Activated CD4-positive, alpha-beta T cell treated with anti-CD3 and anti-CD28 coated beads, Interleukin-2, Interleukin-6, amounts not matched to agents 100 ng/mL and 50 ng/mL, durations not matched to agents 16 hours and 8 hours (primary cell): ENCODE results near the gene SSBP2.
"Not testable (repeated sequence)": the region's sequence is repeated elsewhere in the genome, so short reads cannot be mapped to it uniquely, and the experiment has no call there.

Source experiments
- DNase-seq: peaks from one replicate; pipeline ENCODE4 v3.0.0-alpha.2; 2020

SSBP2 gene

DNA sequence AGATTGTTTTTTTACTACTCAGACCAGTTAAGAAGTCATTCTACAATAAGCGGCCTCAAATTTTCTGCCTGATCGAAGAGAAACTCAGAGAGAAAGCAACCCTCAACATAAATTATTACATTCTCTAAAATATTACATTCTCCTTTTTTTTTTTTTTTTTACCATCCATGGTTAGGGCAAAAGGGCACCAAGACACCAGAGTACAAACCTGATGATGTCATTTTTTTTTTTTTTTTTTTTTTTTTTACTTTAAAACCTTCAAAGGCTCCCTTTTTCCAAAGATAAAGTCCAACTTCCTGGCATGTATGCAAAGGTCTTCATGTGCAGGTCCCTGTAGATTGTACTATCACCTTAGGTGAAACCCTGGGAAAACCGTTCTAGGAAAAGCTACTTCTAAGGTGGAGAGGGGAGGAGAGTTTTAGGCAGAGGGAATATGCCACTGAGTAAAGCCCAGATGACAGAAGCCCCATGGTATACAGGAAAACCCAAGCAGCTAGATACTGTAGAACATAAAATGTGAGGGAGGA, 104.4 kb downstream of the SSBP2 start:
- no peak for DNase-seq

- DNase-seq: no peak
These were observed 108.7 kb downstream of the SSBP2 start for GRCh38 chr5:81642210-81642609.

GRCh38 chr5:81639556-81639955, 111.3 kb downstream of the SSBP2 start:
- DNase-seq: no peak

GRCh38 chr5:81638471-81638870, 112.4 kb downstream of the SSBP2 start:
- DNase-seq: no peak

GRCh38 chr5:81633891-81634290, 117.0 kb downstream of the SSBP2 start:
- no peak for DNase-seq

DNA sequence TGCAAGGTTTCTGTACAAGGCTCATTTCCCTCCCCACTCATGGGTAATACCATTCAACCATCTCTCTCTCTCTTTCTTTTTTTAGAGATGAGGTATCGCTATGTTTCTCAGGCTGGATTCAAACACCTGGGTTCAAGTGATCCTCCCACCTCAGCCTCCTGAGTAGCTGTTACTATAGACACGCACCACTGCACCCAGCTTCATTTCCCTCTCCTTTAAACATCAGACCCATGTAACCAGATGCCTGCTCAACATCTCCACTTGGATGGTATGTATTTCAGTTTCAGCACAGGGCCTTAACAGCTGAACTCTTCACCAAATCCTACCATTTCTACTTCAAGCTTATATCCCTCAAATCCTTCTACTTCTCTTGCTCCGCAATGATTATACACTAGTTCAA, 117.4 kb downstream of the SSBP2 start:
- DNase-seq: no peak

- peak; percentile 24 for DNase-seq
These were observed 118.2 kb downstream of the SSBP2 start for GRCh38 chr5:81632679-81633078.

GRCh38 chr5:81631621-81632020, 119.3 kb downstream of the SSBP2 start:
- peak; percentile 41 for DNase-seq

GRCh38 chr5:81631124-81631523, 119.8 kb downstream of the SSBP2 start:
- DNase-seq: peak; percentile 82

DNA sequence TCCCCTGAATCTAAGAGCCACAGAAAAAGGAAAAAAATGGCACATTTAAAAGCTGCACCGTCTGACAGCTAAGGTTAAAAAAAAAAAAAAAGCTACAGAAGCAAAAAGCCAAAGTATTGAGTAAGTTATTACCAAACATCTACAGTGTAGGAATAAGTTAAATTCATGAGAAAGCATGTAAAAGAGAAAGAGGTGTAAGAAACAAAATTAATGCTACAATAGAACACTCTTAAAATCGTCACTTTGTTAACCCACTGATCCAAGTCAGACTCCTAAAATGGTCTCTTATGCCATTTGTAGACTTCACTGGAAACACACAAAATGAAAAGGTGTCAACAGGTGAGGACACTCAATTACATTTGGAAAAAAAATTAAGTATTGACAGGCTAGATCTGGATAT, 120.2 kb downstream of the SSBP2 start:
- no peak for DNase-seq

DNA sequence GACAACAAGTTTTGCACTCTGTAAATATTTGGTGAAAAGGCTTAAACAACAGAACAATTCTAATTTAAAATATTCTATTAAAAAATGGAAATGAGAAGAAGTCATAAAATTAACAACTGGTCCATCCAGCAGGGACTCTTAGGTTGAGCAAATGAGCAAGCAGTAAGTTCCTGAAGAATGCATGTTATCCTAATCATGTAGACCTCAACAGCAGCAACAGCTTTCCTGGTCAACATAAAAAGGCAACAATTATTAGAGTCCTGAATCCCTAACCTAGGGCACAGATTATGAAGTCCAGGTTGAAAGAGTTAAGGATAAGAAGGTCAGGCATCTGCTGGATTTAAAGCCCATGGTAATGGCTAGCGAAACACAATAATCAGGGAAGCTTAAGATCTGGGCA, 120.9 kb downstream of the SSBP2 start:
- no peak for DNase-seq

DNA sequence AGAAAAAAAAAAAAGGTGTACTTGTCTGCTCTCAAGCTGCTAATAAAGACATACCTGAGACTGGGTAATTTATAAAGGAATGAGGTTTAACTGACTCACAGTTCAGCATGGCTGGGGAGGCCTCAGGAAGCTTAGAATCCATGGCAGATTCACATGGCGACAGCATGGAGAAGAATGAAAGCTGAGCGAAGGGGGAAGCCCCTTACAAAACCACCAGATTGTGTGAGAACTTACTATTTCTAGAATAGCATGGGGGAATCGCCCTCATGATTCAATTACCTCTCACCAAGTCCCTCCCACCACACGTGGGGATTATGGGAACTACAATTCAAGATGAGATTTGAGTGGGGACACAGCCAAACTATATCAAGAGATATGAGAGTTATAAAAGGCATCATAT, 122.8 kb downstream of the SSBP2 start:
- DNase-seq: not testable (repeated sequence)

GRCh38 chr5:81626524-81626923, 124.4 kb downstream of the SSBP2 start:
- no peak for DNase-seq

GRCh38 chr5:81609810-81610375, 141.0 kb downstream of the SSBP2 start:
- DNase-seq: no peak

- no peak for DNase-seq
These were observed 141.9 kb downstream of the SSBP2 start for GRCh38 chr5:81608976-81609375.

DNA sequence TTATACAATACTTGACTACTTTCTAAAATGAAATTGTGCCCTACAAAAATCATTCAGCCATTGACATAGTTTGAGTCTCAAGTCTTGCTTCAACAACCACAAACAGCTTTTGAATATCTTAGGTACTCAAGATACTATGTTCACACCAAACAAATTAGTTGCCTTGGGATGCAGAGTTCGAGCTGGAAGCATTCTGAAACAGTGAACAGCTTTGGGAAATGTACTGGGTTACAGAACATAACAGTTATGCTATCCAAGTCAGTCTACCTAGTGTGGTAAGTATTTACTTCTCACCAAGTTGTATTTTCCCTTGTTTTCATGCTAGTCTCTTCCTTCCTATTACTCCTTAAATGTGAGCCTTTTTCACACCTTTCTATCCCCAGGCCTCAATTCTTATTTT, 143.2 kb downstream of the SSBP2 start:
- DNase-seq: no peak

GRCh38 chr5:81606150-81606549, 144.7 kb downstream of the SSBP2 start:
- no peak for DNase-seq

- DNase-seq: no peak
These were observed 145.6 kb downstream of the SSBP2 start for GRCh38 chr5:81605299-81605698.

DNA sequence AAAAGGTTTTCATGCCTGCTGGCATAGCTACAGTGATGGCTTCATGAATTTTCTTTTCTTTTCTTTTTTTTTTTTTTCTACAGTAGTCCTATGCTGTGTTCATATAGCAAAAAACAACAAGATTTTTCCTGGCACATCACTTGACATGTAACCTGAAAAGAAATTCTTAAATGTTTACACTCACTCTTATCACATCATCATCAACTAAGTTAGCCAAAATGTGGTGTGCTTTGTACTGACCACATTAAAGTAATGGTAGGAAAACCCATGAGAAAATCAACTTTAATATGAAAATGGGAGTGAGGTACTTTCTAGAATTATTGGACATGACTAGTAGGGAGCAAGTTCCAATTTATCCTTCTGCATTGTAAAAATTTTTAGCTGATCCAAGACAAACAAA, 146.7 kb downstream of the SSBP2 start:
- no peak for DNase-seq

GRCh38 chr5:81601919-81602318, 149.0 kb downstream of the SSBP2 start:
- no peak for DNase-seq

DNA sequence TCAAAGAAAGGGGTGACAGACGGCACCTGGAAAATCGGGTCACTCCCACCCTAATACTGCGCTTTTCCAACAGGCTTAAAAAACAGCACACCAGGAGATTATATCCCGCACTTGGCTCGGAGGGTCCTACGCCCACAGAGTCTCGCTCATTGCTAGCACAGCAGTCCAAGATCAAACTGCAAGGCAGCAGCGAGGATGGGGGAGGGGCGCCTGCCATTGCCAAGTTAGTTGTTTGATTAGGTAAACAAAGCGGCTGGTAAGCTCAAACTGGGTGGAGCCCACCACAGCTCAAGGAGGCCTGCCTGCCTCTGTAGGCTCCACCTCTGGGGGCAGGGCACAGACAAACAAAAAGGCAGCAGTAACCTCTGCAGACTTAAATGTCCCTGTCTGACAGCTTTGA, 158.8 kb downstream of the SSBP2 start:
- DNase-seq: not testable (repeated sequence)

- DNase-seq: no peak
These were observed 160.2 kb downstream of the SSBP2 start for GRCh38 chr5:81590498-81591384.

- DNase-seq: no peak
These were observed 171.5 kb downstream of the SSBP2 start for GRCh38 chr5:81579262-81579924.

DNA sequence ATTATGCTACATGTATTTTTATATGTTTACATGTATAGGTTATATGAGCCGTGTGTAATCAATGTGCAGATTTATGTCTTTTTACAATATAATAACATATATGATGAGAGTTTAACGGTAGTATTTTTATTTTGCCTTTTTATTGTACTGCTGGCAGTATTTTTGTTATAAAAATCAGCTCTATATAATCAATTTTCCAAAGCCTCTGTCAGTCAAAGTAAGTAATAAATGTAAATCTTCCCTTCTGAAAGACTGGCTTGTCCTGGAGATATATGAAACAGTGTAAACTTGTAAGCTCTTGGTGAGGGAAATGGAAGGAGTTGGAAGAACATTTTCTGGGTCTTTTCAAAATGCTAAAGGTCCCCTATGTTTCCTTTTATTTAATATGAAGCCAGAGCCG, 173.8 kb downstream of the SSBP2 start:
- no peak for DNase-seq
